Measurements from ENCODE around the gene CHRNB2.
A peak's percentile ranks its signal among the peaks of the same experiment; 100 is the strongest.

The CHRNB2 gene

GRCh38 chr1:154581766-154582165, 14.2 kb downstream of the CHRNB2 start:
- no peak for DNase-seq

- DNase-seq, result no peak
Observed at GRCh38 chr1:154582885-154583284, 15.3 kb downstream of the CHRNB2 start.

DNA sequence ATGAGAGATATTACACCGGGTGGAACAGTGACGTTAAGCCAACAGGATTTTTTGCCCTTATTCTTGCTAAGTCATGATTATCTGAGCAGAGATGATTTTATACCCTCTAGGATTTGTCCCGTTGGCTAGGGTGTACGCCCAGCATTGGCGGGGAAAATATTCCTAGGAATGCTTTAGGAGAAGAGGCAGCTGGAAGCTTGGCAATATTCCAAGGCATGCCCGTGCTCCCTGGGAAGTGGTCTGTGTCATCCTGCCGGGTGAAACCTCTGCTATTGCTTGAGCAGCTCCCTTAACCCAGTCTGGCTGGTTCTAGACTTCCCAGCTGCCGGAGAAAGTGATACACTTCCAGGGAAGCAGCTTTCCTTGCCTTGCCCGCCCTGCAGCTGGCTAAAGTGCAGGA, 16.2 kb downstream of the CHRNB2 start:
- no peak for DNase-seq

- DNase-seq, result no peak
Observed at GRCh38 chr1:154584267-154584994, 16.9 kb downstream of the CHRNB2 start.

DNA sequence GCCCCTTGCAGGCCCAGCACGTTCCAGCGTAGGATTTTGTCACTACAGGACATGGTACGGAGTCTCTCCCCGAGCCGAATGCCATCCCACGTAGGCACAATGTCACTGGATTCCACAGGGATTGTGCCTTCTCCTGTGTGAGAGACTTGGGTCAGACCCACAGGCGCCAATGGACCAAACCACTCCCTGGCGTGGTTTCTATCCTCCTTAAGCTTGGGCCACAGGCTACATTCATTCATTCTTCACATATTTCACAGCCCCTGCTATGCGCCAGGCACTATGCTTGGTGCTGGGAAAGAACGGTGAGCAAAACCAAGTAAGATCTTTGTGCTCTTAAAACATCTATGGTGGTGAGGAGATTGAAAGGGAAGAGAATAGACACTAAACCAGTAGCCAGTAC, 18.7 kb downstream of the CHRNB2 start:
- DNase-seq, result no peak

- no peak for DNase-seq
Observed at GRCh38 chr1:154586641-154587040, 19.1 kb downstream of the CHRNB2 start.

GRCh38 chr1:154589780-154590179, 22.2 kb downstream of the CHRNB2 start:
- DNase-seq, result no peak

GRCh38 chr1:154590756-154591155, 23.2 kb downstream of the CHRNB2 start:
- no peak for DNase-seq

- DNase-seq, result no peak
Observed at GRCh38 chr1:154591206-154591605, 23.6 kb downstream of the CHRNB2 start.

GRCh38 chr1:154593390-154593789, 25.8 kb downstream of the CHRNB2 start:
- DNase-seq, result no peak

GRCh38 chr1:154594811-154595210, 27.2 kb downstream of the CHRNB2 start:
- no peak for DNase-seq

DNA sequence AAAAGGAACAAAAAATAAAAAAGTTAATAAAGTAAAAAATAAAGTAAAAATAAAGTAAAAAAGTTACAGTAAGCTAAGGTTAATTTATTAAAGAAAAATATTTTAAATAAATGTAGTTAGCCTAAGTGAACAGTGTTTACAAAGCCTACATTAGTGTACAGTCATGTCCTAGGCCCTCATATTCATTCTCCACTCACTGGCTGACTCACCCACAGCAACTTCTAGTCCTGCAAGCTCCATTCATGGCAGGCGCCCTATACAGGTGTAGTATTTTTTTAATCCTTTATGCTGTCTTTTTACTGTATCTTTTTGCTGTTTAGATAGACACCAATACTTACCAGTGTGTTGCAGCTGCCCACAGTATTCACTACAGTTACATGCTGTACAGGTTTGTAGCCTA, 28.0 kb downstream of the CHRNB2 start:
- DNase-seq, result no peak

DNA sequence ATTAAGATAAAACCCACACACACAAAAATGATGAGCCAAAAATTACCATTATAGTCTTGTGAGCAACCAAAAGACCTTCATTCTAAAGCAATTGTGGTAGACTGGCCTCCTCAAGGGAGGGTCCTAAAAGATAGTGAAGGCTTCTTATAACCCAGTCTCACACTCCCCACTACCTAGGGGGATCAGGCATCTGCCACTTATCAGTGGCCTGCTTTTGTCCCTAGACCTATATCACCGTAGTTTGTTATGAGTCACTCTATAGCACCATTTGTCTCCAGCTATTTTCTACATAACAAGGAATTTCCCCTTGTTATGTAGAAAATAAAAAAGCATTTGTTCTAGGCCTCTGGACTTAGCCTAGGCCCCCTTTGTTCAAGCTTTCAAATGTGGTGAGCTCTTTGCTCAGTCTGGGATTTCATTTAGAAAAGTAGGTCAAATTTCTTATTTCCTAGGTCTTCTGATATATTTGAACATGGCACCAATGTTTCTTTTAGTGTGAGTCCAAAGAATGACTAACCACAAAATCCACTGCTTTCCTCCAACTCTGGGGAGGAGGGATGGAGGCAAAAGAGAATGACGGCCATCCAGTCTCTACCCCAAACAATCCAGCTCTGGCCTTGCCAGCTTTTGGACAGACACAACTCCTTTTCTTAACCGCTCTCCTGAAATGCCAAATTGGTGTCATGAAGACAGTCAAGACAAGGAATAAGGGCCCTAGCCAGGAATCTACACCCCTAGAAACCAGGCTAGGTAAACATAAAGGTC, 31.5 kb downstream of the CHRNB2 start:
- no peak for DNase-seq

GRCh38 chr1:154599658-154600057, 32.1 kb downstream of the CHRNB2 start:
- no peak for DNase-seq

DNA sequence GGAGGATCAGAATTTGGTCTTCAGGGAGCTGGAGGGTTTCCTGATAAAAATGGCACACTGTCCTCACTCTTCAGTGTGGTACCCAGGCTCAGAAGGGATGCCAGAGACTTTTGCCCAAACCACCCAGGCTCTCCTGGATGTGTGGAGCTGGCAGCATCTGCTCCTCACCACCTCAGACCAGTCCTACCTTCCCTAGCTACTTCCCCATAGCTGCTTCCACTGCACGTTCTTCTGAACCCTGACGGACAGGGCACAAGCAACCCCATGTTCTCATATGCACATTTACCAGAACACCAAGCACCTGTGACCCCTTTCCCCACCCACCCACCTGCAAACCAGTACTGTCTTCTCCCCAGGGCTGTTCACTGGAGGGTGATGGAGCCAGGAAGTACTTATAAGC, 35.7 kb downstream of the CHRNB2 start:
- no peak for DNase-seq

DNA sequence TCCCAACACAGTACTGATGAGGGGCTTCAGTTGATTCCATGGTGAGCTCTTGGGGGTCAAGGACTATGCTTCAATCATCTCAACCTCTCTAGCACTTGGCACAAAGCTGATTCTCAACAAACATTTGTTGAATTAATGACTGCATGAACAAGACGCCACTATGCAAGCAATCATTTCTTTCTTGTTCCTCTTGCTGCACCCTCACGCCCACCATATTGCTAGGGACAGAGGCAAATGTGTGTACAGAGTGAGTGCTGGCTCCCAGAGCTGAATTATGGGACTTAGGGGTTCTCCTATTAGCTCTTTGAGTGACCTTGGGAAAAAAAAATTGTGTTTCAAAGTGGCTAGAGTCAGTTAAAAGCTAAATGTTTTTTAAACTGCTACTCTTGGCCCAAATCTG, 38.0 kb downstream of the CHRNB2 start:
- DNase-seq, result no peak

- peak; percentile 19 for DNase-seq
Observed at GRCh38 chr1:154607106-154607608, 39.6 kb downstream of the CHRNB2 start.

- peak; percentile 96 for DNase-seq
Observed at GRCh38 chr1:154607609-154608396, 40.2 kb downstream of the CHRNB2 start, which contains the start of gene ADAR. Gene ADAR (minus strand): TSS chr1:154608186. CDS start chr1:154608006, 180 bp downstream.

- DNase-seq, result peak; percentile 21
Observed at GRCh38 chr1:154608397-154609270, 41.1 kb downstream of the CHRNB2 start.

GRCh38 chr1:154609398-154610380, 42.1 kb downstream of the CHRNB2 start:
- peak; percentile 57 for DNase-seq

Data from activated CD4-positive, alpha-beta T cell treated with anti-CD3 and anti-CD28 coated beads, Interleukin-2, amount 50 U/mL, for 16 hours (primary cell).